Measurements from ENCODE around the gene MRC1. TPM values are rescaled to one million over a fixed set of nuclear protein-coding genes. Genes with fewer than 3 reads are reported as not detected.

Gene MRC1
- total and polyA plus RNA-seq, 4 donors: 4.0 to 73.9 (median 43.8) TPM

DNA sequence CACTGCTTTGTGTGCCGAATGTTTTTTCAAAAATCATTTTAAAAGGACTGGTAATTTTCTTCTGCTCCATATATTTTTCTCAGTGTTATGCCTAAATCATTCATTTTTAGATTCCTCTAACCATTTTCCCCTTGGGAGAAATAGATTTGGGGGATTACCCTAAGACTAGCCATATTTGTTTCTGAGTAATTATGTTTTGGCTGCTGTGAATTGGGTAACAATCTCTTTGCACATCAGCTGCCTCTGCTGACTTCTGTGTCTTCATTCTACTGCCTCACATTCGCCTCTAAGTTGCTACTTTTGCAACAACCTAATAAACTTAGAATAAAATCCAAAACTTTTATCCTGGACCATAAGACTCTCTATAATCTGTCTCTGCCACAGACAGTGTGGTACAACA, 18.5 kb upstream of the MRC1 start:
- Histone ChIP-seq H3K27ac (ENCODE audit: low read depth in 1 of 2, low read length in 2 of 2) (no peak overlapping the region), H3K9me3 (ENCODE audit: control insufficient read depth, low read length) (no peaks in the 10 kb centered on the region), H3K36me3 (ENCODE audit: control insufficient read depth in 1 of 2, insufficient read depth in 2 of 2, low read length in 1 of 2) (no peaks in the 10 kb centered on the region), H3K27me3 (ENCODE audit: control insufficient read depth in 1 of 2, insufficient read depth in 2 of 2, low read length in 1 of 2) (no peaks in the 10 kb centered on the region), H3K4me3 (ENCODE audit: low read length in 2 of 2) (no peak overlapping the region), H3K4me1 (ENCODE audit: control insufficient read depth in 1 of 2, insufficient read depth in 2 of 2, low read length in 2 of 2) (no peaks in the 10 kb centered on the region)
- ATAC-seq (ENCODE audit: low FRiP score) (no peak), DNase-seq (no peak)
- 81 to 88% methylated on average over 2 of the region's 2 CpGs for WGBS, 2 donors
- intact Hi-C loops (cut with DNase I): no loop called here

DNA sequence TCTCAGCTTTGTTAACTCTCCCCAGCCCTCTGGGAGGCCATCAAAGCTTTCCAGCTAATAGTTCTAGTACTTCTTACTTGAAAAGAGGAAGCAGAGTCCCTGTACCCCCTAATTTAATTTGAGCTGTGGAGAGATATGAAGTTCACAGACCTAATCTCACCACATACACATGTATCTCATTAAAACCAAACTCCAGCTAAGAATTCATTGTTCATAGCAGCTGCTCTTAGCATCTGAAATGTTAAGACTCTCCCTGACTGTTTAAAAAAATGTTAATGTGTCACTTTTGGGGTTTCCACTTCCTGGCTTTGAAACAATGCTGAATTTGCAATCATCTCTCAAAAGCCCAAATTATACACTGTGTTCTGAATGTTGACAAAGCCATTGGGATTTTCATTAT, 16.2 kb upstream of the MRC1 start:
- ATAC-seq (ENCODE audit: low FRiP score) (no peak), DNase-seq (no peak)
- no peak overlapping the region for H3K27ac ChIP-seq (ENCODE audit: low read depth in 1 of 2, low read length in 2 of 2)
- H3K36me3 ChIP-seq (ENCODE audit: control insufficient read depth in 1 of 2, insufficient read depth in 2 of 2, low read length in 1 of 2): no peaks in the 10 kb centered on the region
- no peaks in the 10 kb centered on the region for H3K27me3 ChIP-seq (ENCODE audit: control insufficient read depth in 1 of 2, insufficient read depth in 2 of 2, low read length in 1 of 2)
- no peaks in the 10 kb centered on the region for H3K4me1 ChIP-seq (ENCODE audit: control insufficient read depth in 1 of 2, insufficient read depth in 2 of 2, low read length in 2 of 2)
- no peak overlapping the region for H3K4me3 ChIP-seq (ENCODE audit: low read length in 2 of 2)
- intact Hi-C loops (cut with DNase I): no loop called here
- H3K9me3 ChIP-seq (ENCODE audit: control insufficient read depth, low read length): no peaks in the 10 kb centered on the region

DNA sequence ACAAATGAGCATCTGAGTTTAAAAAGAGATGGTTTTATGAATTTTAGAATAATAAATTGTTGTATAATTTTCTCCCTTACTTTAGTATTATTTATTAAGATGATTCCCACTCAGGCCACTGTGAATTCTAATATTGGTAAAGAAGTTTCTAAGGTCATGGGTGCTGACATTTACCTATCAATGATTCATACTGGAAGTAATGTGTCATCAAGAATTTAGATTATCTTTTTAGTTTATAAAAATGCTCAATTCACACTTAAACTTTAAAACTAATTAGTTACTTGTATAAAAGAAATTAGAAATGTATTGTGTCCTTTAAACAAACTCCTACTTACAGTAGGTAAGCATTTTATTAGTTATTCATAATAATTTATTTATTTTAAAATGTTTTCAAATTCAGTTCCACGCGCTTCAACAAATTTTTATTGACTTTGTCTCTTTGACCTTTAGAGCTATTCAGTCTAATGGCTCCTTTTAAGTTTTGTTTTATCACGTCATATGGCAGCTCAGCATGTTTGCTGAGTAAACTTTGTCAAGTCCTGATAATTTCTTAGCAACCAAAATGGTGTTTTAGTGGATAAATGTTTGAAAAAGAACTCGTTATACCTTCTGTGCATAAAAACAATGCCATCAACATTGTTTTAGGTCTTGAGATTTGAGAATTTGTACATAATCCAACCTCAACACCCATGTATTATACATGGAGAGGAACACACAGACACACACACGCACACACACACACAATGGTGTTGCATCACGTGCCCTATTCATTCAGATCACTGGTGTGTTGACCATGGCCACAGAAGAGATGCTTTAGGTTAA, 15.1 kb upstream of the MRC1 start:
- no peak overlapping the region for H3K4me3 ChIP-seq (ENCODE audit: low read length in 2 of 2)
- intact Hi-C loops (cut with DNase I): no loop called here
- no peaks in the 10 kb centered on the region for H3K4me1 ChIP-seq (ENCODE audit: control insufficient read depth in 1 of 2, insufficient read depth in 2 of 2, low read length in 2 of 2)
- no peaks in the 10 kb centered on the region for H3K36me3 ChIP-seq (ENCODE audit: control insufficient read depth in 1 of 2, insufficient read depth in 2 of 2, low read length in 1 of 2)
- 45 to 59% methylated on average over 6 of the region's 6 CpGs for WGBS, 2 donors
- ATAC-seq (ENCODE audit: low FRiP score) (no peak), DNase-seq (no peak)
- no peak overlapping the region for H3K27ac ChIP-seq (ENCODE audit: low read depth in 1 of 2, low read length in 2 of 2)
- no peaks in the 10 kb centered on the region for H3K27me3 ChIP-seq (ENCODE audit: control insufficient read depth in 1 of 2, insufficient read depth in 2 of 2, low read length in 1 of 2)
- no peaks in the 10 kb centered on the region for H3K9me3 ChIP-seq (ENCODE audit: control insufficient read depth, low read length)

DNA sequence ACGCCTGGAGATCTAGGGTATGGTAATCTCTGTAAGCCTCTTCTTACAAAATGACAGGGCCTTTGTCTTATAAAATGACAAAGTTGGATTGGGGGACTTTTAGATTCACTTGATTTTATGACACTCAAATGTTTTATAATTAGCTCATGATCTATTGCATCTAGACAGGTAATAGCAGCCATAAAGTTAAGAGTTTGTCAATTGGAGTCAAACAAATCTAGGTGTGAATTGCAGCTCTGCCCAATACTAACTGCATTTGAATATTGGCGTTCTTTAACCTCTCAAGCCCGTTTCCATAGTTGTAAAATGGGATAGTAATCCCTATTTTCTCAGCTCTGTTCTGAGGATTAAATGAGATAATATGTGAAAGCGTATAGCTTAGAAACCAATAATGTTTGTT, 14.1 kb upstream of the MRC1 start:
- no peaks in the 10 kb centered on the region for H3K4me1 ChIP-seq (ENCODE audit: control insufficient read depth in 1 of 2, insufficient read depth in 2 of 2, low read length in 2 of 2)
- no peak overlapping the region for H3K4me3 ChIP-seq (ENCODE audit: low read length in 2 of 2)
- no peaks in the 10 kb centered on the region for H3K9me3 ChIP-seq (ENCODE audit: control insufficient read depth, low read length)
- DNase-seq: no peak
- intact Hi-C loops (cut with DNase I): no loop called here
- no peaks in the 10 kb centered on the region for H3K27me3 ChIP-seq (ENCODE audit: control insufficient read depth in 1 of 2, insufficient read depth in 2 of 2, low read length in 1 of 2)
- no peak for ATAC-seq (ENCODE audit: low FRiP score)
- H3K27ac ChIP-seq (ENCODE audit: low read depth in 1 of 2, low read length in 2 of 2): no peak overlapping the region
- H3K36me3 ChIP-seq (ENCODE audit: control insufficient read depth in 1 of 2, insufficient read depth in 2 of 2, low read length in 1 of 2): no peaks in the 10 kb centered on the region
- WGBS, 2 donors: 88% methylated on average over 4 of the region's 4 CpGs

DNA sequence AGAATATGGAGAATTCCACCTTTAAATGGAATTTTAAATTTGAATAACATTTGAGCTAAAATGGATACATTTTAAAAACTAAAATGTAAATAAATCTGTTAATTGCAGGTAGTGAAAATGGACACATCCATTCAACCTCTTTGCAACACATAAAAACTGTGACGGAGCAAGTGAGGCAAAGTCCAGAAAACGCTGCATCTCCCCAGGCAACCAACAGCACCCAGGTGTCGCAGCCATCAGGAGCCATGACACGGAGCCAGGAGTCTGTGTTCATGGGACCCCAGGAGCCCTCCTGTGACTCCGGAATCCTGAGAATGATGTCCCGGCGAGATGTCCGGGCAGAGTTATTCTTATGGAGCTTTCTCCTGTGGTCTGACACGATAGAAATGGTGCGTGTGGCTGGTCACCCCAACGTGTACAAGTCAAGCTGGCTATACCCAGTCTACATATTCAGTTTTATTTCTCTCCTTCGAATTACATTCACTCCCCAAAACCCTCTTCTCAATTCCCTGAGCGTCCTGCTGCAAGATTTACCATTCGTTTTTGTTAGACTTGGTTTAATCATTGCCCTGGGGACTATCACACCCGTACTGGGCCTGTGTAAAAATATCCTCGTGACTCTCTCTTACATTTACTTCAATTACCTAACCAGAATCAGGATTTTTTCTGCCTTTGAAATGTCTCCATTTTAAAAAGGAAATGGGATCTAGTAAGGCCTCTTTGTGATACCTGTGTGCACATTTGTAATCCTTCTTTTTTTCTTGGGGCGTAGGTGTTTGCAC, 13.1 kb upstream of the MRC1 start:
- WGBS, 2 donors: 77 to 83% methylated on average over 17 of the region's 17 CpGs
- intact Hi-C loops (cut with DNase I): no loop called here

DNA sequence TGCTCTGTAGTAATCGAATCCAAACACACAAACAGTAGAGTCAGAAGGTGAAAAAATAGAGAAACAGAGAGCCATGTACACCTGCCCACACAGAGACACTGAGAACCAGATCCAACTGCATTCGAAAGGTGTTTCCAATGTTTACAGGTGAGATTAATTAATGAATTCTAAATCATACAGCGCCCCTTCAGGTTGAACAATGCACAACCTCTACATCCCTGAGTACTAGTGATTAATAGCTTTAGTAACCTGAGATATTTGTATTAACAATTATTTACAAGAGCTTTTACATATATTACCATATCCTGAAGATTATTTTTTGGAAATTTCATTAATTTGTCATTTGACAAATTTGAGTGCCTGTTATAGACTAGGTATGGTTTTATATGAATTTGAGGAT, 7.6 kb upstream of the MRC1 start:
- H3K4me1 ChIP-seq (ENCODE audit: control insufficient read depth in 1 of 2, insufficient read depth in 2 of 2, low read length in 2 of 2): no peaks in the 10 kb centered on the region
- no peak for DNase-seq
- no peak overlapping the region for H3K27ac ChIP-seq (ENCODE audit: low read depth in 1 of 2, low read length in 2 of 2)
- H3K36me3 ChIP-seq (ENCODE audit: control insufficient read depth in 1 of 2, insufficient read depth in 2 of 2, low read length in 1 of 2): no peaks in the 10 kb centered on the region
- intact Hi-C loops (cut with DNase I): no loop called here
- WGBS, 2 donors: 87 to 93% methylated on average over 3 of the region's 3 CpGs
- H3K27me3 ChIP-seq (ENCODE audit: control insufficient read depth in 1 of 2, insufficient read depth in 2 of 2, low read length in 1 of 2): no peaks in the 10 kb centered on the region
- H3K9me3 ChIP-seq (ENCODE audit: control insufficient read depth, low read length): no peaks in the 10 kb centered on the region
- H3K4me3 ChIP-seq (ENCODE audit: low read length in 2 of 2): no peak overlapping the region
- ATAC-seq (ENCODE audit: low FRiP score): no peak

More for the DNA sequence above, 13.1 kb upstream of the MRC1 start:
- Histone ChIP-seq H3K27ac (ENCODE audit: low read depth in 1 of 2, low read length in 2 of 2) (no peak overlapping the region), H3K27me3 (ENCODE audit: control insufficient read depth in 1 of 2, insufficient read depth in 2 of 2, low read length in 1 of 2) (no peaks in the 10 kb centered on the region), H3K4me1 (ENCODE audit: control insufficient read depth in 1 of 2, insufficient read depth in 2 of 2, low read length in 2 of 2) (no peaks in the 10 kb centered on the region), H3K9me3 (ENCODE audit: control insufficient read depth, low read length) (no peaks in the 10 kb centered on the region), H3K4me3 (ENCODE audit: low read length in 2 of 2) (no peak overlapping the region), H3K36me3 (ENCODE audit: control insufficient read depth in 1 of 2, insufficient read depth in 2 of 2, low read length in 1 of 2) (no peaks in the 10 kb centered on the region)
- no peak for DNase-seq
- no peak for ATAC-seq (ENCODE audit: low FRiP score)

DNA sequence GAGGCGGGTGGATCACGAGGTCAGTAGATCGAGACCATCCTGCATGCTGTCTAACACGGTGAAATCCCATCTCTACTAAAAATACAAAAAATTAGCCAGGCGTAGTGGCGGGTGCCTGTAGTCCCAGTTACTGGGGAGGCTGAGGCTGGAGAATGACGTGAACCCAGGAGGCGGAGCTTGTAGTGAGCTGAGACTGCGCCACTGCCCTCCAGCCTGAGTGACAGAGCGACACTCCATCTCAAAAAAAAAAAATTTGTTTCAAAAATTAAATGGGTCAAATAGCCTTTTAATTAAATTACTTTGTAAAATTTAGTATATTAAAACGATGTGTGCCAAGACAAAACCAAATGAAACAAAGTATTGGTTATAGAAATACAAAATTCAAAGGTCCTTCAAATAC, 6.8 kb upstream of the MRC1 start:
- no peak for ATAC-seq (ENCODE audit: low FRiP score)
- H3K36me3 ChIP-seq (ENCODE audit: control insufficient read depth in 1 of 2, insufficient read depth in 2 of 2, low read length in 1 of 2): no peaks in the 10 kb centered on the region
- intact Hi-C loops (cut with DNase I): no loop called here
- DNase-seq: no peak
- no peak overlapping the region for H3K27ac ChIP-seq (ENCODE audit: low read depth in 1 of 2, low read length in 2 of 2)
- H3K27me3 ChIP-seq (ENCODE audit: control insufficient read depth in 1 of 2, insufficient read depth in 2 of 2, low read length in 1 of 2): no peaks in the 10 kb centered on the region
- no peaks in the 10 kb centered on the region for H3K4me1 ChIP-seq (ENCODE audit: control insufficient read depth in 1 of 2, insufficient read depth in 2 of 2, low read length in 2 of 2)
- H3K9me3 ChIP-seq (ENCODE audit: control insufficient read depth, low read length): no peaks in the 10 kb centered on the region
- H3K4me3 ChIP-seq (ENCODE audit: low read length in 2 of 2): no peak overlapping the region
- WGBS, 2 donors: 93 to 94% methylated on average over 11 of the region's 11 CpGs

DNA sequence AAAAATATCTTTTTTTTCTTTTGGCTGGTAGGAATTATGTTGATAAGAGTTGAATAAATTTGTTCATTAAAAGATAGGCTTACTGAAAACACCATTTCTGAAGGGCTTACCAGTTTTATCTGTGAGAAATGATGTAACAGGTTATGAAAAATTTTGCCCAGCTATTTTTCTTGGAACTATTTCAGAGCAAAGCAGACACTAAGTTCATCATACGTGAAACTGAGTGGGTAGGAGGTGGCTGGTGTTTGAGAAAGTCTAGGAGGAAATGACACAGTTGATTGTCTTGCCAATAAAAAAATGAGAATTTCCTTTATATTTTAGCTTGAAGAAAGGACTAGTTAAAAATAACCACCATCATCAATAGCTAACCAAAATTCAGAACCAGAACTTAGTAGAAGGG, 6.2 kb upstream of the MRC1 start:
- intact Hi-C loops (cut with DNase I): no loop called here
- H3K27me3 ChIP-seq (ENCODE audit: control insufficient read depth in 1 of 2, insufficient read depth in 2 of 2, low read length in 1 of 2): no peaks in the 10 kb centered on the region
- H3K4me1 ChIP-seq (ENCODE audit: control insufficient read depth in 1 of 2, insufficient read depth in 2 of 2, low read length in 2 of 2): no peaks in the 10 kb centered on the region
- DNase-seq: no peak
- no peak for ATAC-seq (ENCODE audit: low FRiP score)
- H3K27ac ChIP-seq (ENCODE audit: low read depth in 1 of 2, low read length in 2 of 2): no peak overlapping the region
- no peaks in the 10 kb centered on the region for H3K36me3 ChIP-seq (ENCODE audit: control insufficient read depth in 1 of 2, insufficient read depth in 2 of 2, low read length in 1 of 2)
- no peak overlapping the region for H3K4me3 ChIP-seq (ENCODE audit: low read length in 2 of 2)
- H3K9me3 ChIP-seq (ENCODE audit: control insufficient read depth, low read length): no peaks in the 10 kb centered on the region
- 3 to 5% methylated on average over 1 of the region's 1 CpG for WGBS, 2 donors

DNA sequence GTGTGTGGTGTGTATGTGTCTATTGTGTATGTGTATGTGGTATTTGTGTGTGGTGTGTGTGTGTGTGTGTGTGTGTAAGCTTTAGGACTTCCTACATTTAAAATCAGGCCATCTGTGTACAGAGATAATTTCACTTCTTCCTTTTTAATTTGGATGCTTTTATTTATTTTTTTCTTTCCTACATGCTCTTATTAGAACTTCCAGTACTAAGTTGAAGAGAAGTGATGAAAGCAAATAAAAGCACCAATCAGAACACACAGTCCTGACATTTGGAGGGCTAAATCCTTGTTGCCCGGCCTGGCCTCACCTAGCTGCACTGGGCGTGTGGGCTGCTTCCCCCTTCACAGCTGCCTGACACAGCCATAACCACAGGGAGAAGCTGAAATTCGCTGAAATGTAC, 3.8 kb upstream of the MRC1 start:
- WGBS, 2 donors: 64 to 68% methylated on average over 3 of the region's 3 CpGs
- intact Hi-C loops (cut with DNase I): no loop called here
- no peak for ATAC-seq (ENCODE audit: low FRiP score)
- Histone ChIP-seq H3K36me3 (ENCODE audit: control insufficient read depth in 1 of 2, insufficient read depth in 2 of 2, low read length in 1 of 2) (no peaks in the 10 kb centered on the region), H3K9me3 (ENCODE audit: control insufficient read depth, low read length) (no peaks in the 10 kb centered on the region), H3K27ac (ENCODE audit: low read depth in 1 of 2, low read length in 2 of 2) (no peak overlapping the region), H3K4me3 (ENCODE audit: low read length in 2 of 2) (no peak overlapping the region), H3K4me1 (ENCODE audit: control insufficient read depth in 1 of 2, insufficient read depth in 2 of 2, low read length in 2 of 2) (no peaks in the 10 kb centered on the region), H3K27me3 (ENCODE audit: control insufficient read depth in 1 of 2, insufficient read depth in 2 of 2, low read length in 1 of 2) (no peaks in the 10 kb centered on the region)
- no peak for DNase-seq
